Naive thymus-derived CD8-positive, alpha-beta T cell (primary cell): ENCODE data around the gene RPL18. TPM values are rescaled to one million over a fixed set of nuclear protein-coding genes. Genes with fewer than 3 reads are reported as not detected.
A peak's percentile ranks its signal among the peaks of the same experiment; 100 is the strongest.
"Not testable (repeated sequence)": the region's sequence is repeated elsewhere in the genome, so short reads cannot be mapped to it uniquely, and the experiment has no call there.

Experiments
- ATAC-seq, 2 donors: fragments of 150-1000 bp; cut with Tn5 transposase in 1 of 2; sonication (Bioruptor Pico), chemical (Tn5 transposase) in 1 of 2; 1 replicate in 1 of 2; 2 replicates in 1 of 2; pipeline ENCODE4 v1.10.0; 2021; ENCODE audit warnings: mild to moderate bottlenecking in 2 of 2, moderate library complexity in 2 of 2
- POLR2A ChIA-PET: fragments of 350-600 bp; sonication (Branson Sonifier 250); formaldehyde crosslinking; loops from one replicate; lab custom pipeline; 2021; ENCODE audit warnings: antibody characterized with exemption; lab: Charles Lee
- DNase-seq, 10 donors: peaks; one replicate each; pipeline versions ENCODE4 v3.0.0 to v3.0.0-alpha.2; 2020 to 2022
- H3K27ac Mint-ChIP-seq, 10 donors: one replicate each; pipeline ENCODE4 v1.8.0; 2020 to 2022; ENCODE audit warnings: mild to moderate bottlenecking in 10 of 10, mixed read lengths in 10 of 10, moderate library complexity in 4 of 10, inconsistent platforms in 1 of 10
- H3K27me3 Mint-ChIP-seq, 5 donors: one replicate each; pipeline ENCODE4 v1.8.0; 2021 to 2022; ENCODE audit warnings: mixed read lengths in 5 of 5
- H3K36me3 Mint-ChIP-seq, 3 donors: one replicate each; pipeline ENCODE4 v1.8.0; 2020 to 2022; ENCODE audit warnings: mixed read lengths in 3 of 3, mild to moderate bottlenecking in 2 of 3, inconsistent platforms in 1 of 3
- H3K4me1 Mint-ChIP-seq, 4 donors: one replicate each; pipeline ENCODE4 v1.8.0; 2021 to 2022; ENCODE audit warnings: mixed read lengths in 4 of 4
- H3K4me3 Mint-ChIP-seq, 10 donors: one replicate each; pipeline ENCODE4 v1.8.0; 2020 to 2022; ENCODE audit warnings: mild to moderate bottlenecking in 10 of 10, mixed read lengths in 10 of 10, moderate library complexity in 6 of 10, inconsistent platforms in 1 of 10
- H3K9me3 Mint-ChIP-seq, 9 donors: one replicate each; pipeline ENCODE4 v1.8.0; 2020 to 2022; ENCODE audit warnings: mixed read lengths in 9 of 9, mild to moderate bottlenecking in 3 of 9, inconsistent platforms in 1 of 9, moderate library complexity in 1 of 9
- polyA plus RNA-seq, 3 donors: library from polyadenylated mRNA; unstranded; fragments of 300-500 nt; fragmentation: Illumina TruSeq; gene quantifications; one replicate each; pipeline ENCODE4 v1.2.3, GENCODE V29; 2021
- total RNA-seq, 8 experiments: library from RNA in 2 of 8; stranded (reverse) in 2 of 8; gene quantifications; one replicate each; pipeline ENCODE4 v1.2.3 and lab custom pipeline; 2021 to 2026

Gene RPL18
- total and polyA plus RNA-seq, 5 experiments from 2014 or later = 2,380 to 3,008 (median 2,610) TPM

GRCh38 chr19:48595171-48595570 is 23.8 kb downstream of the RPL18 start:
- Mint-ChIP-seq H3K27ac (peak overlapping the region in 6 of 10 donors; percentile 2 to 89 (median 49)), H3K9me3 (no peaks in the 10 kb centered on the region), H3K4me1 (peaks cover 0 to 13% (median 5%) of the 10 kb centered on the region in 4 donors), H3K36me3 (no peaks in the 10 kb centered on the region), H3K4me3 (peak overlapping the region in 6 of 10 donors; percentile 17 to 55 (median 30)), H3K27me3 (peaks cover 0 to 3% (median 0%) of the 10 kb centered on the region in 5 donors)
- DNase-seq (no peak), ATAC-seq (no peak)
- POLR2A ChIA-PET = interaction anchor here (0.7 kb wide), 1 partner anchor 75 kb away, joined by 3 read pairs; no protein-coding TSS in a partner anchor

- DNase-seq (no peak), ATAC-seq (no peak)
- Mint-ChIP-seq H3K4me3 (no peak overlapping the region), H3K27me3 (peaks cover 0 to 3% (median 0%) of the 10 kb centered on the region in 5 donors), H3K27ac (peak overlapping the region in 1 of 10 donors; percentile 29), H3K36me3 (no peaks in the 10 kb centered on the region), H3K4me1 (peaks cover 10 to 17% (median 14%) of the 10 kb centered on the region in 4 donors), H3K9me3 (no peaks in the 10 kb centered on the region)
- POLR2A ChIA-PET = no interaction called here
Observed at GRCh38 chr19:48591021-48591420, 28.0 kb downstream of the RPL18 start.

- Mint-ChIP-seq H3K27me3 (peaks cover 0 to 9% (median 4%) of the 10 kb centered on the region in 5 donors), H3K4me3 (peak overlapping the region; percentile 48 to 88 (median 78)), H3K27ac (peak overlapping the region in 8 of 10 donors; percentile 29 to 85 (median 71)), H3K4me1 (peaks cover 13 to 23% (median 20%) of the 10 kb centered on the region in 4 donors), H3K9me3 (no peaks in the 10 kb centered on the region), H3K36me3 (no peaks in the 10 kb centered on the region)
- POLR2A ChIA-PET = interaction anchor here (0.7 to 1.0 kb wide), 4 partner anchors 16 to 404 kb away, joined by 3 to 4 read pairs (median 4); partner anchors contain the start of genes GYS1, RPL18 and SPHK2
- ATAC-seq = peak; percentile 87 to 95
- DNase-seq = peak; percentile 69 to 93 (median 85)
Observed at GRCh38 chr19:48588670-48589401, 30.1 kb downstream of the RPL18 start.

GRCh38 chr19:48587387-48587786 is 31.6 kb downstream of the RPL18 start:
- DNase-seq (no peak), ATAC-seq (no peak)
- Mint-ChIP-seq H3K4me3 (no peak overlapping the region), H3K4me1 (peaks cover 13 to 18% (median 15%) of the 10 kb centered on the region in 4 donors), H3K27me3 (peaks cover 0 to 9% (median 4%) of the 10 kb centered on the region in 5 donors), H3K9me3 (no peaks in the 10 kb centered on the region), H3K36me3 (no peaks in the 10 kb centered on the region), H3K27ac (no peak overlapping the region)
- POLR2A ChIA-PET = interaction anchor here (0.5 to 1.2 kb wide), 5 partner anchors 32 to 313 kb away, joined by 3 to 8 read pairs (median 4); partner anchors contain the start of genes RPL18 and SPHK2

- Mint-ChIP-seq H3K4me1 (peaks cover 4 to 6% (median 5%) of the 10 kb centered on the region in 4 donors), H3K4me3 (no peak overlapping the region), H3K27me3 (peaks cover 1 to 8% (median 4%) of the 10 kb centered on the region in 5 donors), H3K27ac (no peak overlapping the region), H3K36me3 (no peaks in the 10 kb centered on the region), H3K9me3 (no peaks in the 10 kb centered on the region)
- POLR2A ChIA-PET = no interaction called here
- DNase-seq = no peak
- no peak for ATAC-seq
Observed at GRCh38 chr19:48582168-48582567, 36.8 kb downstream of the RPL18 start.

- ATAC-seq = no peak
- Mint-ChIP-seq H3K27ac (no peak overlapping the region), H3K4me1 (peaks cover under 1 to 4% (median 1%) of the 10 kb centered on the region in 4 donors), H3K27me3 (peaks cover 0 to 2% (median under 1%) of the 10 kb centered on the region in 5 donors), H3K9me3 (no peaks in the 10 kb centered on the region), H3K4me3 (no peak overlapping the region), H3K36me3 (no peaks in the 10 kb centered on the region)
- no peak for DNase-seq
- POLR2A ChIA-PET = no interaction called here
Observed at GRCh38 chr19:48578891-48579290, 40.1 kb downstream of the RPL18 start.

GRCh38 chr19:48577908-48578307 is 41.1 kb downstream of the RPL18 start:
- H3K27ac Mint-ChIP-seq, ATAC-seq, POLR2A ChIA-PET, H3K36me3 Mint-ChIP-seq, H3K27me3 Mint-ChIP-seq, DNase-seq, H3K9me3 Mint-ChIP-seq, H3K4me1 Mint-ChIP-seq, H3K4me3 Mint-ChIP-seq: not testable (repeated sequence)

GRCh38 chr19:48575931-48576622 is 42.9 kb downstream of the RPL18 start:
- H3K9me3 Mint-ChIP-seq = no peaks in the 10 kb centered on the region
- no peak for DNase-seq
- H3K4me1 Mint-ChIP-seq = peaks cover 0 to 4% (median under 1%) of the 10 kb centered on the region in 4 donors
- no peak overlapping the region for H3K4me3 Mint-ChIP-seq
- no peak overlapping the region for H3K27ac Mint-ChIP-seq
- peaks cover 0 to 5% (median 0%) of the 10 kb centered on the region in 5 donors for H3K27me3 Mint-ChIP-seq
- H3K36me3 Mint-ChIP-seq = no peaks in the 10 kb centered on the region
- POLR2A ChIA-PET = no interaction called here
- ATAC-seq = no peak

GRCh38 chr19:48573163-48573505 is 45.8 kb downstream of the RPL18 start:
- H3K9me3 Mint-ChIP-seq = no peaks in the 10 kb centered on the region
- H3K36me3 Mint-ChIP-seq = no peaks in the 10 kb centered on the region
- H3K27me3 Mint-ChIP-seq = peaks cover 0 to 5% (median 0%) of the 10 kb centered on the region in 5 donors
- H3K27ac Mint-ChIP-seq = no peak overlapping the region
- H3K4me3 Mint-ChIP-seq = no peak overlapping the region
- DNase-seq = no peak
- no peak for ATAC-seq
- peaks cover 0 to 4% (median under 1%) of the 10 kb centered on the region in 4 donors for H3K4me1 Mint-ChIP-seq
- POLR2A ChIA-PET = no interaction called here

- Mint-ChIP-seq H3K27me3 (peaks cover 0 to 11% (median 5%) of the 10 kb centered on the region in 5 donors), H3K27ac (peak overlapping the region in 2 of 10 donors; percentile 28 to 41), H3K4me1 (peaks cover 0 to 4% (median under 1%) of the 10 kb centered on the region in 4 donors), H3K4me3 (no peak overlapping the region), H3K36me3 (no peaks in the 10 kb centered on the region), H3K9me3 (no peaks in the 10 kb centered on the region)
- no peak for ATAC-seq
- DNase-seq = no peak
- POLR2A ChIA-PET = no interaction called here
Observed at GRCh38 chr19:48571378-48572162, 47.4 kb downstream of the RPL18 start.

- Mint-ChIP-seq H3K4me1 (peaks cover 0 to 4% (median under 1%) of the 10 kb centered on the region in 4 donors), H3K9me3 (no peaks in the 10 kb centered on the region), H3K4me3 (no peak overlapping the region), H3K27ac (no peak overlapping the region), H3K27me3 (peaks cover 0 to 13% (median 5%) of the 10 kb centered on the region in 5 donors), H3K36me3 (no peaks in the 10 kb centered on the region)
- ATAC-seq = no peak
- POLR2A ChIA-PET = no interaction called here
- no peak for DNase-seq
Observed at GRCh38 chr19:48569814-48570213, 49.2 kb downstream of the RPL18 start.

GRCh38 chr19:48568345-48568886 is 50.6 kb downstream of the RPL18 start:
- Mint-ChIP-seq H3K36me3 (no peaks in the 10 kb centered on the region), H3K27me3 (peaks cover 0 to 13% (median 5%) of the 10 kb centered on the region in 5 donors), H3K27ac (no peak overlapping the region), H3K4me3 (no peak overlapping the region), H3K9me3 (no peaks in the 10 kb centered on the region), H3K4me1 (no peaks in the 10 kb centered on the region)
- POLR2A ChIA-PET = no interaction called here
- no peak for ATAC-seq
- no peak for DNase-seq
